Vagina (tissue), 2 donors: ENCODE data around the gene PTGER3. TPM values are rescaled to one million over a fixed set of nuclear protein-coding genes. Genes with fewer than 3 reads are reported as not detected.

Experiments
- DNase-seq, 2 donors: peaks; one replicate each; pipeline ENCODE4 v3.0.0-alpha.2; 2017; ENCODE audit errors: extremely low spot score in 2 of 2
- H3K27ac ChIP-seq: fragments of 200-600 bp; sonication (generic); one replicate; pipeline ENCODE4 v1.5.1; 2019
- H3K27me3 ChIP-seq: fragments of 200-600 bp; sonication (generic); one replicate; pipeline ENCODE4 v1.5.1; 2019
- H3K36me3 ChIP-seq, 2 donors: fragments of 200-600 bp; sonication (generic); one replicate each; pipeline ENCODE4 v1.5.1; 2017 to 2019
- H3K4me1 ChIP-seq: fragments of 200-600 bp; sonication (generic); one replicate; pipeline ENCODE4 v1.5.1; 2019
- H3K4me3 ChIP-seq, 2 donors: fragments of 200-600 bp; sonication (generic); 1 replicate in 1 of 2; 2 replicates in 1 of 2; pipeline ENCODE4 v1.5.1; 2016 to 2019
- H3K9me3 ChIP-seq: fragments of 200-600 bp; sonication (generic); one replicate; pipeline ENCODE4 v1.5.1; 2019
- CTCF ChIP-seq, 3 experiments: fragments of 450-650 bp in 2 of 3; fragments of 200-600 bp in 1 of 3; sonication (generic) in 1 of 3; IDR thresholded peaks; one replicate each; pipeline ENCODE4 v1.5.1; 2017 to 2019; ENCODE audit warnings: antibody characterized with exemption in 3 of 3, mild to moderate bottlenecking in 2 of 3, moderate library complexity in 2 of 3
- POLR2A ChIP-seq, 2 donors: fragments of 450-650 bp; IDR thresholded peaks; one replicate each; pipeline ENCODE4 v1.6.1; 2017; ENCODE audit warnings: antibody characterized with exemption in 2 of 2, mild to moderate bottlenecking in 2 of 2, moderate library complexity in 2 of 2
- POLR2AphosphoS5 ChIP-seq, 2 donors: sonication (generic); formaldehyde crosslinking; IDR thresholded peaks; one replicate each; pipeline ENCODE4 v1.9.0; 2017; ENCODE audit warnings: antibody characterized with exemption in 2 of 2, mild to moderate bottlenecking in 2 of 2, low read depth in 1 of 2; ENCODE audit not compliant: insufficient read depth in 1 of 2
- intact Hi-C: fragments of 100-400 bp; cut with DNase I; formaldehyde crosslinking; loops from one replicate; pipeline ENCODE4 v1.15.1; 2023
- total RNA-seq: library from RNA; depleted of rRNA; stranded (reverse); fragments of >200 nt; gene quantifications from one replicate; pipeline ENCODE4 v1.2.3, GENCODE V29; 2016

PTGER3 gene
- total RNA-seq, 1 donor from 2014 or later, result 17.7 TPM

DNA sequence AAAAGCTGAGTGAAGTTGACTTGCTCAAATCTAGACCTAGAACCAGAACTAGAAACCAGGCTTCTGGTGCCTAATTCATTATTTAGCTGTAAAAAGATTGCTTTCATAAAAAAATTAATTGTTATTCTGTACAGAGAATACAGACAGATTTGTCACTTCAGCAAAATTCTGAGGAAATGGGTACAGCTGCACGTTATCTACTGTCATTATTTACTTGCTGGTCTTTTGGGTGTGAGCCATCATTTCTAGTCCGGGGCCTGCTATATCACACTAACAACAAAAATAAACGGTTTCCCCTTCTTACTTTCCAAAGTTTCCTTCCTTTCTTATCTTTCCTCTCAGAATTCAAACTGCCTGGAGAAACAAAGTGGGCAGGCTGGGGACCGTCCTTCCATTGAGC, 68.3 kb downstream of the PTGER3 start:
- Histone ChIP-seq H3K4me3 (no peak overlapping the region), H3K9me3 (no peaks in the 10 kb centered on the region), H3K36me3 (no peaks in the 10 kb centered on the region), H3K27ac (no peak overlapping the region), H3K27me3 (no peaks in the 10 kb centered on the region), H3K4me1 (no peaks in the 10 kb centered on the region)
- intact Hi-C loops, result no loop called here
- DNase-seq, result no peak
- TF ChIP-seq POLR2A (IDR thresholded peaks at IDR 0.05) (no peak), CTCF (IDR thresholded peaks at IDR 0.05) (no peak), POLR2AphosphoS5 (IDR thresholded peaks at IDR 0.05; ENCODE audit: insufficient read depth in 1 of 2, low read depth in 1 of 2) (no peak)

- no peak for DNase-seq
- no peaks in the 10 kb centered on the region for H3K36me3 ChIP-seq
- no peaks in the 10 kb centered on the region for H3K4me1 ChIP-seq
- TF ChIP-seq POLR2A (IDR thresholded peaks at IDR 0.05) (no peak), POLR2AphosphoS5 (IDR thresholded peaks at IDR 0.05; ENCODE audit: insufficient read depth in 1 of 2, low read depth in 1 of 2) (no peak), CTCF (IDR thresholded peaks at IDR 0.05) (no peak)
- no peak overlapping the region for H3K4me3 ChIP-seq
- no peaks in the 10 kb centered on the region for H3K27me3 ChIP-seq
- intact Hi-C loops, result no loop called here
- no peaks in the 10 kb centered on the region for H3K9me3 ChIP-seq
- H3K27ac ChIP-seq, result no peak overlapping the region
Observed at GRCh38 chr1:70978623-70979022, 69.0 kb downstream of the PTGER3 start.

GRCh38 chr1:70977575-70977974, 70.0 kb downstream of the PTGER3 start:
- no peak overlapping the region for H3K4me3 ChIP-seq
- intact Hi-C loops, result no loop called here
- H3K36me3 ChIP-seq, result no peaks in the 10 kb centered on the region
- H3K27me3 ChIP-seq, result no peaks in the 10 kb centered on the region
- DNase-seq, result no peak
- TF ChIP-seq POLR2AphosphoS5 (IDR thresholded peaks at IDR 0.05; ENCODE audit: insufficient read depth in 1 of 2, low read depth in 1 of 2), result no peak
- TF ChIP-seq POLR2A (IDR thresholded peaks at IDR 0.05), result no peak
- no peak for TF ChIP-seq CTCF (IDR thresholded peaks at IDR 0.05)
- H3K9me3 ChIP-seq, result no peaks in the 10 kb centered on the region
- H3K27ac ChIP-seq, result no peak overlapping the region
- no peaks in the 10 kb centered on the region for H3K4me1 ChIP-seq

DNA sequence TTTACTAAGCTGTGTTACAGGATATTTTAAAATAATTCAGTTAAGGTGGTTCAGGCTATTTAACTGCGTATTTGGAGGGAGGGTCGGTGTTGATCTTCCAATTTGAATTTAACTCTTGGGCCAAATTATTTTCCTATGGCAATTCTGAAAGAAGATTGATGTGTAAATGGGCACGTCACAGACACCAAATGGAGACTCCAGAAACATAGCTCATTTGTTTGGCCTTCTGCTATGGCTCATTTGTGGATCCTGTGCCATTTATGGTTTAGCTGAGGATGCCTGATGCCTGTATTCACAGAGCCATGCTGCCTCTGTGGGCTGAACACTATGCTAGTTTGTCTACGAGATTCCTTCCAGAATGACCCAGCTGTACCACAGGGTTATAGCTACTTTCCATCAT, 70.6 kb downstream of the PTGER3 start:
- no peak for TF ChIP-seq CTCF (IDR thresholded peaks at IDR 0.05)
- no peak for TF ChIP-seq POLR2A (IDR thresholded peaks at IDR 0.05)
- TF ChIP-seq POLR2AphosphoS5 (IDR thresholded peaks at IDR 0.05; ENCODE audit: insufficient read depth in 1 of 2, low read depth in 1 of 2), result no peak
- intact Hi-C loops, result no loop called here
- Histone ChIP-seq H3K27me3 (no peaks in the 10 kb centered on the region), H3K9me3 (no peaks in the 10 kb centered on the region), H3K27ac (no peak overlapping the region), H3K4me1 (no peaks in the 10 kb centered on the region), H3K4me3 (no peak overlapping the region), H3K36me3 (no peaks in the 10 kb centered on the region)
- DNase-seq, result no peak

GRCh38 chr1:70973754-70974153, 73.9 kb downstream of the PTGER3 start:
- intact Hi-C loops, result no loop called here
- Histone ChIP-seq H3K27me3 (no peaks in the 10 kb centered on the region), H3K9me3 (no peaks in the 10 kb centered on the region), H3K36me3 (no peaks in the 10 kb centered on the region), H3K27ac (no peak overlapping the region), H3K4me3 (no peak overlapping the region), H3K4me1 (no peaks in the 10 kb centered on the region)
- DNase-seq, result no peak
- no peak for TF ChIP-seq POLR2AphosphoS5 (IDR thresholded peaks at IDR 0.05; ENCODE audit: insufficient read depth in 1 of 2, low read depth in 1 of 2)
- TF ChIP-seq POLR2A (IDR thresholded peaks at IDR 0.05), result no peak
- TF ChIP-seq CTCF (IDR thresholded peaks at IDR 0.05), result no peak
